Measurements from ENCODE around the gene IYD. TPM values are rescaled to one million over a fixed set of nuclear protein-coding genes. Genes with fewer than 3 reads are reported as not detected.

IYD gene
- total RNA-seq, 1 experiment from 2014 or later, result not detected

DNA sequence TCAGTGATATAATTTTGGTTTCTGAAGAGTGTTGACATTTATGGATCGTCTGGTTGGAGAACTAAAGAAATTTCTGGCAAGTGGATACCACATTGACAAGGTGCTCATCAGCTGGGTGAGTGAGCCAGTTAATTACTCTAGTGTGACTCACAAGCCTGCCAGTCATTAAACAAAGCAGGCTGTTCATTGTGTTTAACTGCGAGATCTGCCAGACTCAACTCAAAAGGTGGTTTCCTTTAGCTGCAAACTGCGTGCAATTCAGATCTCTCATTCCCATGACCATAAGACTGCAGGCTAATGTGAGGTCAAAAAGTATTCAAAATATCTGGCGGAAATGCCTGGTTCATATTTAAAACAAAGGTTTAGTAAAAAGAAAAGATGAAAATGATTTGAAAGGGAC, 32.5 kb upstream of the IYD start:
- TF ChIP-seq CTCF (conservative IDR thresholded peaks at IDR 0.05), result no peak
- Histone ChIP-seq H4K5ac (ENCODE audit: insufficient read length, low read depth, low read length) (no peak overlapping the region), H2AK5ac (ENCODE audit: insufficient read length, low read length) (no peak overlapping the region), H3K18ac (ENCODE audit: insufficient read length, low read depth, low read length) (no peak overlapping the region), H3T11ph (ENCODE audit: low read length) (no peak overlapping the region), H3K4ac (ENCODE audit: low read depth, low read length) (no peak overlapping the region), H3K23ac (ENCODE audit: insufficient read length, low read depth, low read length) (no peak overlapping the region), H3K56ac (ENCODE audit: insufficient read length, low read depth, low read length) (no peak overlapping the region), H3K14ac (ENCODE audit: insufficient read depth, low read length) (no peak overlapping the region), H3K27ac (ENCODE audit: insufficient read length, low read depth, low read length) (no peak overlapping the region), H3K4me2 (ENCODE audit: insufficient read depth, insufficient read length, low read length) (no peak overlapping the region), H3K27me3 (ENCODE audit: insufficient read depth, low read length) (no peaks in the 10 kb centered on the region), H2BK5ac (ENCODE audit: insufficient read length, low read length) (no peak overlapping the region), H3K23me2 (ENCODE audit: insufficient read length, low read depth, low read length, poor library complexity, severe bottlenecking) (no peaks in the 10 kb centered on the region), H4K8ac (replicated peaks; ENCODE audit: insufficient read length, low read depth, low read length) (no peak overlapping the region), H4K20me1 (ENCODE audit: control insufficient read depth, insufficient read depth, insufficient read length) (no peaks in the 10 kb centered on the region), H2BK20ac (ENCODE audit: low read depth, low read length, poor library complexity, severe bottlenecking) (no peak overlapping the region), H3K4me1 (ENCODE audit: insufficient read depth, low read length) (no peaks in the 10 kb centered on the region), H3K79me1 (ENCODE audit: insufficient read depth, low read depth, low read length, poor library complexity, severe bottlenecking) (no peaks in the 10 kb centered on the region), H2BK120ac (ENCODE audit: low read depth, low read length, poor library complexity, severe bottlenecking) (no peak overlapping the region), H2BK12ac (ENCODE audit: insufficient read length, low read depth, low read length) (no peak overlapping the region), H3K9me3 (ENCODE audit: control insufficient read depth, low read depth, low read length) (no peaks in the 10 kb centered on the region), H3K79me2 (ENCODE audit: insufficient read depth, low read length) (no peaks in the 10 kb centered on the region), H3K9ac (ENCODE audit: extremely low read depth, insufficient read length, low read length) (no peak overlapping the region), H2BK15ac (ENCODE audit: low read depth, low read length) (no peak overlapping the region), H4K91ac (ENCODE audit: insufficient read length, low read depth, low read length) (no peak overlapping the region), H2AFZ (ENCODE audit: low read length) (no peak overlapping the region)
- Mint-ChIP-seq H3K4me1 (no peaks in the 10 kb centered on the region), H3K27me3 (ENCODE audit: low read depth) (peaks cover under 1% of the 10 kb centered on the region; the same call in 1 of the 2 replicates), H3K36me3 (ENCODE audit: insufficient read depth in 1 of 3, low read depth in 3 of 3) (no peaks in the 10 kb centered on the region), H3K27ac (no peak overlapping the region; a peak in 1 of 7 replicates), H3K4me3 (no peak overlapping the region), H3K9me3 (no peaks in the 10 kb centered on the region)
- WGBS (ENCODE audit: extremely low coverage, insufficient read length, low lambda C conversion rate), result no CpG with 5 or more reads among the region's 4 CpGs
- DNase-seq, result no peak
